Measurements from ENCODE around the gene FOXA2. TPM values are rescaled to one million over a fixed set of nuclear protein-coding genes. Genes with fewer than 3 reads are reported as not detected.

The FOXA2 gene
- total RNA-seq, 2 donors from 2014 or later = 0.34 to 0.59 TPM

GRCh38 chr20:22578221-22579118, 5.9 kb downstream of the FOXA2 start:
- H3K4me3 ChIP-seq = peak overlapping the region; percentile 4
- no peak overlapping the region for H3K27ac ChIP-seq
- no peak for TF ChIP-seq POLR2A (IDR thresholded peaks at IDR 0.05)
- TF ChIP-seq, protein P1, sequence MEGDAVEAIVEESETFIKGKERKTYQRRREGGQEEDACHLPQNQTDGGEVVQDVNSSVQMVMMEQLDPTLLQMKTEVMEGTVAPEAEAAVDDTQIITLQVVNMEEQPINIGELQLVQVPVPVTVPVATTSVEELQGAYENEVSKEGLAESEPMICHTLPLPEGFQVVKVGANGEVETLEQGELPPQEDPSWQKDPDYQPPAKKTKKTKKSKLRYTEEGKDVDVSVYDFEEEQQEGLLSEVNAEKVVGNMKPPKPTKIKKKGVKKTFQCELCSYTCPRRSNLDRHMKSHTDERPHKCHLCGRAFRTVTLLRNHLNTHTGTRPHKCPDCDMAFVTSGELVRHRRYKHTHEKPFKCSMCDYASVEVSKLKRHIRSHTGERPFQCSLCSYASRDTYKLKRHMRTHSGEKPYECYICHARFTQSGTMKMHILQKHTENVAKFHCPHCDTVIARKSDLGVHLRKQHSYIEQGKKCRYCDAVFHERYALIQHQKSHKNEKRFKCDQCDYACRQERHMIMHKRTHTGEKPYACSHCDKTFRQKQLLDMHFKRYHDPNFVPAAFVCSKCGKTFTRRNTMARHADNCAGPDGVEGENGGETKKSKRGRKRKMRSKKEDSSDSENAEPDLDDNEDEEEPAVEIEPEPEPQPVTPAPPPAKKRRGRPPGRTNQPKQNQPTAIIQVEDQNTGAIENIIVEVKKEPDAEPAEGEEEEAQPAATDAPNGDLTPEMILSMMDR (IDR thresholded peaks at IDR 0.05) = no peak
- no peak for TF ChIP-seq POLR2AphosphoS5 (IDR thresholded peaks at IDR 0.05)
- no peaks in the 10 kb centered on the region for H3K9me3 ChIP-seq
- DNase-seq (ENCODE audit: low spot score) = no peak
- WGBS = 3% methylated on average over 54 of the region's 56 CpGs
- peaks cover 44% of the 10 kb centered on the region for H3K27me3 ChIP-seq (replicated peaks; ENCODE audit: insufficient read depth)
- peaks cover 5% of the 10 kb centered on the region for H3K4me1 ChIP-seq (replicated peaks)
- intact Hi-C loops (cut with DNase I) = no loop called here
- no peaks in the 10 kb centered on the region for H3K36me3 ChIP-seq

DNA sequence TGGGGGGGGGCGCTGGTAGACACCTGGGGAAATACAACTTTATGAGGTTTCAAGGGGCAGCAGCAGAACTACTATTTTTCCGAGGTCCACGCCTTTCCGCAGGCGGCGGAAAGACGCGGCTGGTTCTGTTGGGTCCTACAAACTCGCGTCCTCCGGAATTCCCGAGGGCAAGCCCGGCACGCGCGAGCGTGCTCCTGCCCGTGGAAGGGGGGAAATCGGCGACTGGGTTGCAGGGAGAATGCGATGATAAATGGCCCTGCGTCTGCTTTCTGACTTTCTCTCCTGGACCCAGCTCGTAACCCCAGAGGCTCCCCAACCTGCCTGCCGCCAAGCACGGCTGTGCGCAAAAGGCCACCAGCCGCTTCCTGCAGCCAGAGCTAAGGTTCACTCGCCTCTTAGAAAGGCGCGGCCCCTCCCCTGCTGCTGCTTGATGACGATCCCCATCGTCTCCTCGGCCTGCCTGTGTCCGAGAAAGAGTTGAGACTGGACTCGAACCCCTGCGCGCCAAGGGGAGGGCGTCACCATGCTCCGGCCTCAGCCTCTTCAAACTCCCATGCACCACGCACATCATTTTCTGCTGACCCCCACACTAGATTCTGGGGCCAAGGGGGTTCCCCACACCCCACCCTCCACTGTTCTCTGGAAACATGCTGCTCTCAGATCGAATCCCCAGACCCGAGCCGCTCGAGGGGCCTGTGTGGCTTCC, 6.7 kb downstream of the FOXA2 start:
- TF ChIP-seq POLR2AphosphoS5 (IDR thresholded peaks at IDR 0.05) (no peak), POLR2A (IDR thresholded peaks at IDR 0.05) (no peak)
- TF ChIP-seq, protein P1 (IDR thresholded peaks at IDR 0.05) = no peak
- intact Hi-C loops (cut with DNase I) = no loop called here
- H3K27me3 ChIP-seq (replicated peaks; ENCODE audit: insufficient read depth) = peaks cover 43% of the 10 kb centered on the region
- peaks cover 5% of the 10 kb centered on the region for H3K4me1 ChIP-seq (replicated peaks)
- WGBS = 5% methylated on average over 44 of the region's 44 CpGs
- no peaks in the 10 kb centered on the region for H3K36me3 ChIP-seq
- H3K4me3 ChIP-seq = peak overlapping the region in 1 of 2 donors; percentile 4
- no peaks in the 10 kb centered on the region for H3K9me3 ChIP-seq
- no peak overlapping the region for H3K27ac ChIP-seq
- no peak for DNase-seq (ENCODE audit: low spot score)

GRCh38 chr20:22576733-22577514, 7.4 kb downstream of the FOXA2 start:
- no peak overlapping the region for H3K4me3 ChIP-seq
- no peak for DNase-seq (ENCODE audit: low spot score)
- H3K27ac ChIP-seq = no peak overlapping the region
- WGBS = 12% methylated on average over 48 of the region's 48 CpGs
- H3K27me3 ChIP-seq (replicated peaks; ENCODE audit: insufficient read depth) = peaks cover 42% of the 10 kb centered on the region
- TF ChIP-seq, protein P1 (IDR thresholded peaks at IDR 0.05) = no peak
- TF ChIP-seq POLR2A (IDR thresholded peaks at IDR 0.05) = no peak
- no peak for TF ChIP-seq POLR2AphosphoS5 (IDR thresholded peaks at IDR 0.05)
- no peaks in the 10 kb centered on the region for H3K36me3 ChIP-seq
- H3K9me3 ChIP-seq = no peaks in the 10 kb centered on the region
- H3K4me1 ChIP-seq (replicated peaks) = peaks cover 5% of the 10 kb centered on the region
- intact Hi-C loops (cut with DNase I) = no loop called here

DNA sequence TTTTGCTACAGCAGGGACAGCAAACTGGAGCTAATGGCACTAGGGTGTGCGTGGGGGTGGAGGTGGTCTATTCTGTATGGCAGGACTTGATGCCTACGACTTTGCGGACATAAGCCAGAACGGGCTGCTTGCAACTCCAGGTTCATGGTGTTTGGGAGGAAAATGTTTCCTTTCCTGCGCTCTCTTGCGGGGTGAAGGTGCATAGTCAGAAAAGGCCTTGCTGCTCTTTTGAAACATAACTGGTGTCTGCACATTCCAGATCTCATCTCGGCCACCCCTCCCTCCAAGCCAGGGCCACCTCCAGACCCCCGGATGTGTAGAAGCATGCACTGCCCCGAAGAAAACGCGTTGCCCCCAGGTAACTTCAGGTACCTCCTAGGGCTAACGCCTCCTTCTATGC, 8.1 kb downstream of the FOXA2 start:
- Histone ChIP-seq H3K9me3 (no peaks in the 10 kb centered on the region), H3K27ac (no peak overlapping the region), H3K27me3 (replicated peaks; ENCODE audit: insufficient read depth) (peaks cover 43% of the 10 kb centered on the region), H3K4me3 (no peak overlapping the region), H3K36me3 (no peaks in the 10 kb centered on the region), H3K4me1 (replicated peaks) (peaks cover 5% of the 10 kb centered on the region)
- TF ChIP-seq POLR2AphosphoS5 (IDR thresholded peaks at IDR 0.05) = no peak
- no peak for TF ChIP-seq POLR2A (IDR thresholded peaks at IDR 0.05)
- TF ChIP-seq, protein P1 (IDR thresholded peaks at IDR 0.05) = no peak
- no peak for DNase-seq (ENCODE audit: low spot score)
- intact Hi-C loops (cut with DNase I) = no loop called here
- WGBS = 29% methylated on average over 12 of the region's 12 CpGs

Data from prostate gland (tissue), 2 donors.